Muscle layer of colon (tissue), 2 donors: ENCODE data around the gene PTPN14.

ENCODE experiments used
- H3K27ac ChIP-seq: one replicate; pipeline ENCODE4 v1.7.0; 2013; ENCODE audit warnings: low read depth, mild to moderate bottlenecking, low read length, moderate library complexity
- H3K27me3 ChIP-seq, 2 donors: one replicate each; pipeline ENCODE4 v1.7.0; 2013; ENCODE audit warnings: low read length in 2 of 2, mild to moderate bottlenecking in 2 of 2; ENCODE audit not compliant: insufficient read depth in 2 of 2, control insufficient read depth in 1 of 2
- H3K36me3 ChIP-seq: one replicate; pipeline ENCODE4 v1.7.0; 2013; ENCODE audit warnings: mild to moderate bottlenecking, low read length; ENCODE audit not compliant: insufficient read depth
- H3K4me1 ChIP-seq: one replicate; pipeline ENCODE4 v1.7.0; 2013; ENCODE audit warnings: mild to moderate bottlenecking, low read length; ENCODE audit not compliant: insufficient read depth
- H3K4me3 ChIP-seq, 2 donors: one replicate each; pipeline ENCODE4 v1.7.0; 2013; ENCODE audit warnings: low read length in 2 of 2, low read depth in 1 of 2, mild to moderate bottlenecking in 1 of 2, moderate library complexity in 1 of 2
- H3K9ac ChIP-seq: one replicate; pipeline ENCODE4 v1.7.0; 2013; ENCODE audit warnings: low read length
- H3K9me3 ChIP-seq: one replicate; pipeline ENCODE4 v1.7.0; 2013; ENCODE audit warnings: mild to moderate bottlenecking, low read length
- donor health status: abdominal sarcoma.
- donor health status: Adenocarcinoma of cecum.

PTPN14 gene

GRCh38 chr1:214417545-214418210, 133.7 kb downstream of the PTPN14 start:
- H3K4me3 ChIP-seq, result peak overlapping the region in 1 of 2 donors; percentile 8
- H3K9me3 ChIP-seq, result no peaks in the 10 kb centered on the region
- no peaks in the 10 kb centered on the region for H3K36me3 ChIP-seq
- no peak overlapping the region for H3K9ac ChIP-seq
- no peak overlapping the region for H3K27ac ChIP-seq
- no peaks in the 10 kb centered on the region for H3K27me3 ChIP-seq
- H3K4me1 ChIP-seq, result peaks cover 45% of the 10 kb centered on the region

GRCh38 chr1:214416858-214417257, 134.5 kb downstream of the PTPN14 start:
- peaks cover 45% of the 10 kb centered on the region for H3K4me1 ChIP-seq
- no peaks in the 10 kb centered on the region for H3K36me3 ChIP-seq
- no peak overlapping the region for H3K9ac ChIP-seq
- H3K27ac ChIP-seq, result no peak overlapping the region
- no peaks in the 10 kb centered on the region for H3K27me3 ChIP-seq
- H3K9me3 ChIP-seq, result no peaks in the 10 kb centered on the region
- no peak overlapping the region for H3K4me3 ChIP-seq

DNA sequence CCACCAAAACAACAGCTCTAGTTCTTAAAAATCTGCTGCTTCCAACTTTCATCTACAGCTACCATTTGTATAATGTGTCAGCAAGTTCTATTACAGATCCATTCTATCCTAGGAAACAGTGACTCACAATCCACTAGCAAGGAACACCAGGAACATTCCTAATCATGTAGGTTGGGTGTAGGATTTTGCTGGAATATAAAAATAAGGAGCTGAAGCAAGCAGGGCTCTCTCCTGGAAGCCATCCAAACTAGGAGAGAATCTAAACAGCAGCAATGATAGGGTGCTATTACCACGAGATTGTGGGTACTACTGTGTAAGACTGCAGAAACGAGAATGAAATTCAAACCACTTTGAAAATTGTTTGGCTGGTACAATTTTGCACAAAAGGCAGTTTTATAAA, 135.0 kb downstream of the PTPN14 start:
- Histone ChIP-seq H3K27me3 (no peaks in the 10 kb centered on the region), H3K9me3 (no peaks in the 10 kb centered on the region), H3K27ac (no peak overlapping the region), H3K4me3 (no peak overlapping the region), H3K4me1 (peaks cover 45% of the 10 kb centered on the region), H3K36me3 (no peaks in the 10 kb centered on the region), H3K9ac (no peak overlapping the region)

DNA sequence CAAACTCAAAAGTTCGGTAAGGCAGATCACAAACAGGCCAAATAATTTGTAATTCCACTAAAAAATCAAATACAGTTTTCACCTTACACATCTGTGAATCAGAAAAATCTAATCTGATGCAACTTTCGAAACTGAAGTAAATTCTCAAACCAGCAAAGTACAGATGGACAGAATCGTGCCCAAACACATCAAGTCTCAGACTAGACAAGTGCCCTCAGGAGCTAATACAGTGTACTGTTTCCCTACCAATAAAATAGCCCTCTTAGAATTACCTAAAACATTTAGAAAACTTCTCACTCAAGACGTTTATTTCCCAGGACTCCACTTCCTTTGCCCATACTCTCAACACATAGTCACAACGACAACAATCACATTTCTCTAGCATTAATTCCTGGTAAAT, 136.3 kb downstream of the PTPN14 start:
- Histone ChIP-seq H3K27ac (no peak overlapping the region), H3K36me3 (peaks cover 5% of the 10 kb centered on the region), H3K9ac (no peak overlapping the region), H3K4me1 (peaks cover 41% of the 10 kb centered on the region), H3K4me3 (no peak overlapping the region), H3K9me3 (no peaks in the 10 kb centered on the region), H3K27me3 (no peaks in the 10 kb centered on the region)

GRCh38 chr1:214414691-214415090, 136.7 kb downstream of the PTPN14 start:
- Histone ChIP-seq H3K27ac (no peak overlapping the region), H3K4me1 (peaks cover 37% of the 10 kb centered on the region)

DNA sequence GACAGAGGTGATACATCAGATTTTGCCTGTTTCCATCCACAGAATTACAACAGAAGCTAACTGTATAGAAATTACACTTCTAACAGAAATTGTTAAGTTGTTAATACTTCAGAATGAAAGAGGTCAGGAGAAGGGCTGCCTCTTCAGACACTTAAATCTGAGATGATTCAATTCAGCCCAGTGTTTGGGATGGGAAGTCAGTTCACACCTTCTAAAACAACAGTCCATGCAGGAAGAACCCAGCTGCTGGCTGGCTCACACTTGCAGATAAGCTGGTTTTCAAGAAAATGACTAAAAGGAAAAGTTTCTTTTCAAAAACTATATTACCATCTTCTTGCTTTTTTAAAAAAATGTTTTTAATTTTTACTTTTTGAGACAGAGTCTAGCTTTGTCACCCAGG, 138.1 kb downstream of the PTPN14 start:
- Histone ChIP-seq H3K9ac (no peak overlapping the region), H3K4me3 (no peak overlapping the region), H3K27me3 (no peaks in the 10 kb centered on the region), H3K36me3 (peaks cover 5% of the 10 kb centered on the region), H3K9me3 (no peaks in the 10 kb centered on the region), H3K4me1 (peaks cover 23% of the 10 kb centered on the region), H3K27ac (no peak overlapping the region)

More at GRCh38 chr1:214414691-214415090, 136.7 kb downstream of the PTPN14 start:
- H3K36me3 ChIP-seq, result peaks cover 5% of the 10 kb centered on the region
- no peaks in the 10 kb centered on the region for H3K9me3 ChIP-seq
- no peak overlapping the region for H3K9ac ChIP-seq
- H3K4me3 ChIP-seq, result no peak overlapping the region
- no peaks in the 10 kb centered on the region for H3K27me3 ChIP-seq

DNA sequence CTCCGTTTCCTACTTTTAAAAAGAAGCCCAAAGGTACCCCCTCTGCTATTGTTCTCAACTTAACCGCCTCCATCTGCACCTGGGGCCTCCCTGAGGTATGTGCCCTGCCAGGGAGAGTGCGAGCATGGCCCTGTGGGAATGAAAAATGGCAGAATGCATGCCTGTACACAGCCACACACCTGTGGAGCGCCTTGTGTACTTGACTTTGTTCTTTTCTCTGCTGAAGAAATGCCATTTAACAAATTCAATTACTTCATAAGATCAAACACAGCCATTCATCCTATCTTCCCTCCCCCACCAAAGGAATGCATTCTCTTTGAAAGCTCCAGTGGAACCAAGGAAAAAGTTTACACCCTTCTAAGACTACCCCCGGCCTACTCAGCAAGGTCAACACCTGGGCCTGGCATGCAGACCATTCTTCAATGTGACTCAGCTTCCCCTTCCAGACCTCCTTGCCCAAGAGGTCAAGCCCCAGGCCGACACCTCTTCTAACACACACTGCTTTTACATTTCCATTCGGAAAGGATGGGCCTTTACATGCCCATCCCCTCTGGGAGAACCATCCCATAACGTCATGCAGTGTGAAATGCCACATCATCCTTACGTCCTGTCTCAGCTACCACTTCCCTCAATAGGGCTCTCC, 146.7 kb downstream of the PTPN14 start:
- Histone ChIP-seq H3K9ac (no peak overlapping the region), H3K36me3 (peaks cover 18% of the 10 kb centered on the region), H3K27me3 (no peaks in the 10 kb centered on the region), H3K4me1 (no peaks in the 10 kb centered on the region), H3K4me3 (no peak overlapping the region), H3K27ac (no peak overlapping the region), H3K9me3 (no peaks in the 10 kb centered on the region)

DNA sequence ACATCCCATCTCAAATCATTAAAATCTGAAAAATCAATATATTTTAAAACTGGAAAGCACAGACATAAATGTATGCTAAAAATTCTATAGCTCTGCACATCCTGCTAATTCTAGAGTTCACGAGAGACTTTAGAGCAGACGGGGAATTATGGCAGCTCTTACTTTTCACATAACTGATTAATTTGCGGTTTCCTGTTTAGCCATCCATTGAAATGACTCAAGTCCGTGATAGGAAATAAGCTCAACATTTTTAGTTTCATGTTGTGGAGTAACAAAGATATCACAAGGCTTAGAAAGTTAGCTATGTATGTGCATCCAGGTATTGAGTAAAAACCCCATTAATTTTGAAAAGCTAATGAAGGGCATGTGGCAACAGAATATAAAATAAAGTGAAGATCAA, 147.2 kb downstream of the PTPN14 start:
- Histone ChIP-seq H3K4me1 (no peaks in the 10 kb centered on the region), H3K27me3 (no peaks in the 10 kb centered on the region), H3K27ac (no peak overlapping the region), H3K4me3 (no peak overlapping the region), H3K36me3 (peaks cover 18% of the 10 kb centered on the region), H3K9ac (no peak overlapping the region), H3K9me3 (no peaks in the 10 kb centered on the region)

GRCh38 chr1:214403431-214403830, 148.0 kb downstream of the PTPN14 start:
- H3K27me3 ChIP-seq, result no peaks in the 10 kb centered on the region
- H3K36me3 ChIP-seq, result peaks cover 18% of the 10 kb centered on the region
- no peaks in the 10 kb centered on the region for H3K9me3 ChIP-seq
- no peak overlapping the region for H3K9ac ChIP-seq
- H3K4me3 ChIP-seq, result no peak overlapping the region
- no peaks in the 10 kb centered on the region for H3K4me1 ChIP-seq
- no peak overlapping the region for H3K27ac ChIP-seq

GRCh38 chr1:214402613-214403083, 148.8 kb downstream of the PTPN14 start:
- H3K4me1 ChIP-seq, result no peaks in the 10 kb centered on the region
- H3K9me3 ChIP-seq, result no peaks in the 10 kb centered on the region
- peaks cover 18% of the 10 kb centered on the region for H3K36me3 ChIP-seq
- H3K27me3 ChIP-seq, result no peaks in the 10 kb centered on the region
- H3K4me3 ChIP-seq, result no peak overlapping the region
- H3K9ac ChIP-seq, result no peak overlapping the region
- H3K27ac ChIP-seq, result no peak overlapping the region

DNA sequence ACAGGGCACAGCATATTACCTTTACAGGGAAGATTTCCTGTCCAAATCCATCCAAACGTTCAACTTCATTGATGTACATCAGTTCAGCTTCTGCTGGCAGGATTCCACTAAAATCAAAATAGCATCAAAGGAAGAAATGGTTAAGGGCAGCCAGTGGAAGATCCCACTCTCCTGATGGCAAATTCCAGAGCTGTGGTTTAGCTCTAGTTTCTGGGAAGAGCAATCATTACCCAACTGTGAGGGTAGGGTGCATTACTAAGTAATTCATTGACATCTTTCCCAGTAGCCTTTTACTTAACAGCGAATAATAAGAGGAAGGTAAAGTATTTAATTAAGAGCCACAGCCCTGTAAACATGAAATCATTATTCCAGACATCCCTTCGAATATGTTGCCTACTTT, 149.7 kb downstream of the PTPN14 start:
- H3K9ac ChIP-seq, result no peak overlapping the region
- no peaks in the 10 kb centered on the region for H3K4me1 ChIP-seq
- no peaks in the 10 kb centered on the region for H3K27me3 ChIP-seq
- H3K36me3 ChIP-seq, result peaks cover 18% of the 10 kb centered on the region
- H3K4me3 ChIP-seq, result no peak overlapping the region
- no peaks in the 10 kb centered on the region for H3K9me3 ChIP-seq
- H3K27ac ChIP-seq, result no peak overlapping the region

GRCh38 chr1:214400131-214400530, 151.3 kb downstream of the PTPN14 start:
- Histone ChIP-seq H3K9me3 (no peaks in the 10 kb centered on the region), H3K27ac (no peak overlapping the region), H3K9ac (no peak overlapping the region), H3K4me3 (no peak overlapping the region), H3K27me3 (no peaks in the 10 kb centered on the region), H3K4me1 (no peaks in the 10 kb centered on the region), H3K36me3 (peaks cover 18% of the 10 kb centered on the region)
